HEK293 (cell line): ENCODE results near the gene SLC29A1.

ENCODE experiments used
- CTCF ChIA-PET: fragments of 350-600 bp; formaldehyde crosslinking; extraction: SDS; loops from one replicate; lab custom pipeline; 2021; ENCODE audit warnings: antibody characterized with exemption; lab: Yijun Ruan, JAX
- POLR2A ChIA-PET: fragments of 300-600 bp; formaldehyde crosslinking; extraction: SDS; loops from one replicate; lab custom pipeline; 2020; ENCODE audit warnings: antibody characterized with exemption, inconsistent platforms; lab: Yijun Ruan, JAX
- H3K27ac ChIP-seq: fragments of 200-500 bp; sonication (Bioruptor generic); 2 replicates; pipeline ENCODE4 v1.5.1; 2014; ENCODE audit warnings: low read depth, low read length, control low read depth, inconsistent platforms; ENCODE audit errors: extremely low read depth
- H3K36me3 ChIP-seq, 2 experiments: fragments of 200-500 bp in 1 of 2; sonication (Bioruptor generic) in 1 of 2; 1 replicate in 1 of 2; 2 replicates in 1 of 2; pipeline ENCODE4 v1.5.1; 2014 to 2017; ENCODE audit warnings: inconsistent platforms in 2 of 2, low read length in 2 of 2; ENCODE audit not compliant: control insufficient read depth in 2 of 2, insufficient read depth in 1 of 2
- H3K4me1 ChIP-seq: fragments of 200-500 bp; sonication (Bioruptor generic); 2 replicates; pipeline ENCODE4 v1.5.1; 2014; ENCODE audit warnings: mild to moderate bottlenecking, low read length, inconsistent platforms; ENCODE audit not compliant: control insufficient read depth, insufficient read depth
- H3K4me3 ChIP-seq: 2 replicates; pipeline ENCODE4 v1.5.1; 2011; ENCODE audit warnings: low read depth, mild to moderate bottlenecking, control low read depth, low read length, moderate library complexity
- H3K9me3 ChIP-seq: fragments of 200-500 bp; sonication (Bioruptor generic); 2 replicates; pipeline ENCODE4 v1.5.1; 2014; ENCODE audit warnings: low read depth, low read length, inconsistent platforms; ENCODE audit not compliant: control insufficient read depth, insufficient read depth
- AEBP2 ChIP-seq: fragments of 450-650 bp; formaldehyde crosslinking; IDR thresholded peaks from 2 replicates; pipeline ENCODE4 v1.5.1; 2016; ENCODE audit warnings: missing biosample characterization, missing genetic modification characterization, borderline replicate concordance
- GLIS2 ChIP-seq: fragments of 450-650 bp; formaldehyde crosslinking; IDR thresholded peaks from 2 replicates; pipeline ENCODE4 v1.5.1; 2016; ENCODE audit warnings: missing biosample characterization, missing genetic modification characterization
- INSM2 ChIP-seq: fragments of 450-650 bp; formaldehyde crosslinking; IDR thresholded peaks from 2 replicates; pipeline ENCODE4 v1.5.1; 2016; ENCODE audit warnings: missing biosample characterization, missing genetic modification characterization
- KLF16 ChIP-seq: fragments of 450-650 bp; formaldehyde crosslinking; IDR thresholded peaks from 2 replicates; pipeline ENCODE4 v1.5.1; 2017; ENCODE audit warnings: missing biosample characterization, missing genetic modification characterization
- YY1 ChIP-seq: fragments of 450-650 bp; formaldehyde crosslinking; IDR thresholded peaks from 2 replicates; pipeline ENCODE4 v1.5.1; 2018; ENCODE audit warnings: missing biosample characterization, missing genetic modification characterization
- YY2 ChIP-seq: fragments of 450-650 bp; formaldehyde crosslinking; IDR thresholded peaks from 2 replicates; pipeline ENCODE4 v1.5.1; 2016; ENCODE audit warnings: missing biosample characterization, missing genetic modification characterization
- ZBTB1 ChIP-seq: fragments of 450-650 bp; formaldehyde crosslinking; IDR thresholded peaks from 2 replicates; pipeline ENCODE4 v1.5.1; 2016; ENCODE audit warnings: missing biosample characterization, missing genetic modification characterization
- ZBTB10 ChIP-seq: fragments of 450-650 bp; formaldehyde crosslinking; IDR thresholded peaks from 2 replicates; pipeline ENCODE4 v1.5.1; 2016; ENCODE audit warnings: missing biosample characterization, missing genetic modification characterization
- ZBTB26 ChIP-seq: fragments of 450-650 bp; formaldehyde crosslinking; optimal IDR thresholded peaks from 2 replicates; pipeline ENCODE3; 2016; ENCODE audit warnings: missing biosample characterization, mild to moderate bottlenecking, missing genetic modification characterization
- ZBTB6 ChIP-seq: fragments of 450-650 bp; formaldehyde crosslinking; IDR thresholded peaks from 2 replicates; pipeline ENCODE4 v1.5.1; 2017; ENCODE audit warnings: missing biosample characterization, missing genetic modification characterization
- ZFHX2 ChIP-seq: fragments of 450-650 bp; formaldehyde crosslinking; conservative IDR thresholded peaks from 2 replicates; pipeline ENCODE4 v1.5.1; 2016; ENCODE audit warnings: missing biosample characterization, missing genetic modification characterization
- ZIC2 ChIP-seq: fragments of 450-650 bp; formaldehyde crosslinking; IDR thresholded peaks from 2 replicates; pipeline ENCODE4 v1.5.1; 2016; ENCODE audit warnings: missing biosample characterization, missing genetic modification characterization
- ZNF138 ChIP-seq: fragments of 450-650 bp; formaldehyde crosslinking; IDR thresholded peaks from 2 replicates; pipeline ENCODE4 v1.5.1; 2016; ENCODE audit warnings: missing biosample characterization, missing genetic modification characterization, borderline replicate concordance
- ZNF473 ChIP-seq: fragments of 450-650 bp; formaldehyde crosslinking; IDR thresholded peaks from 2 replicates; pipeline ENCODE4 v1.5.1; 2017; ENCODE audit warnings: missing biosample characterization, missing genetic modification characterization
- ZNF555 ChIP-seq: fragments of 450-650 bp; formaldehyde crosslinking; conservative IDR thresholded peaks from 2 replicates; pipeline ENCODE4 v1.5.1; 2017; ENCODE audit warnings: missing biosample characterization, mild to moderate bottlenecking, missing genetic modification characterization, inconsistent platforms
- ZNF561 ChIP-seq: fragments of 450-650 bp; IDR thresholded peaks from 2 replicates; pipeline ENCODE4 v1.5.1; 2018; ENCODE audit warnings: missing biosample characterization, missing genetic modification characterization, borderline replicate concordance
- ZNF585B ChIP-seq: fragments of 450-650 bp; formaldehyde crosslinking; IDR thresholded peaks from 2 replicates; pipeline ENCODE4 v1.5.1; 2016; ENCODE audit warnings: missing biosample characterization, missing genetic modification characterization
- ZNF664 ChIP-seq: fragments of 450-650 bp; formaldehyde crosslinking; IDR thresholded peaks from 2 replicates; pipeline ENCODE4 v1.5.1; 2016; ENCODE audit warnings: missing biosample characterization, missing genetic modification characterization
- TF ChIP-seq, protein P1 (sequence below): fragments of 450-650 bp; formaldehyde crosslinking; IDR thresholded peaks from 2 replicates; pipeline ENCODE4 v1.5.1; 2016; ENCODE audit warnings: missing biosample characterization, missing genetic modification characterization

The SLC29A1 gene

GRCh38 chr6:44246663-44247337 is 23.4 kb downstream of the SLC29A1 start, which contains the start of gene HSP90AB1 (continued):
- TF ChIP-seq, protein P1, sequence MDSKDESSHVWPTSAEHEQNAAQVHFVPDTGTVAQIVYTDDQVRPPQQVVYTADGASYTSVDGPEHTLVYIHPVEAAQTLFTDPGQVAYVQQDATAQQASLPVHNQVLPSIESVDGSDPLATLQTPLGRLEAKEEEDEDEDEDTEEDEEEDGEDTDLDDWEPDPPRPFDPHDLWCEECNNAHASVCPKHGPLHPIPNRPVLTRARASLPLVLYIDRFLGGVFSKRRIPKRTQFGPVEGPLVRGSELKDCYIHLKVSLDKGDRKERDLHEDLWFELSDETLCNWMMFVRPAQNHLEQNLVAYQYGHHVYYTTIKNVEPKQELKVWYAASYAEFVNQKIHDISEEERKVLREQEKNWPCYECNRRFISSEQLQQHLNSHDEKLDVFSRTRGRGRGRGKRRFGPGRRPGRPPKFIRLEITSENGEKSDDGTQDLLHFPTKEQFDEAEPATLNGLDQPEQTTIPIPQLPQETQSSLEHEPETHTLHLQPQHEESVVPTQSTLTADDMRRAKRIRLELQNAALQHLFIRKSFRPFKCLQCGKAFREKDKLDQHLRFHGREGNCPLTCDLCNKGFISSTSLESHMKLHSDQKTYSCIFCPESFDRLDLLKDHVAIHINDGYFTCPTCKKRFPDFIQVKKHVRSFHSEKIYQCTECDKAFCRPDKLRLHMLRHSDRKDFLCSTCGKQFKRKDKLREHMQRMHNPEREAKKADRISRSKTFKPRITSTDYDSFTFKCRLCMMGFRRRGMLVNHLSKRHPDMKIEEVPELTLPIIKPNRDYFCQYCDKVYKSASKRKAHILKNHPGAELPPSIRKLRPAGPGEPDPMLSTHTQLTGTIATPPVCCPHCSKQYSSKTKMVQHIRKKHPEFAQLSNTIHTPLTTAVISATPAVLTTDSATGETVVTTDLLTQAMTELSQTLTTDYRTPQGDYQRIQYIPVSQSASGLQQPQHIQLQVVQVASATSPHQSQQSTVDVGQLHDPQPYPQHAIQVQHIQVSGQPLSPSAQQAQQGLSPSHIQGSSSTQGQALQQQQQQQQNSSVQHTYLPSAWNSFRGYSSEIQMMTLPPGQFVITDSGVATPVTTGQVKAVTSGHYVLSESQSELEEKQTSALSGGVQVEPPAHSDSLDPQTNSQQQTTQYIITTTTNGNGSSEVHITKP, result no peak; the same call in 1 of the 2 replicates
- peak; percentile 49; the same call in 1 of the 2 replicates for TF ChIP-seq ZIC2 (tag by site-specific recombination)

- CTCF ChIA-PET, result interaction anchor here (0.7 to 5.6 kb wide), 9 partner anchors 9 to 151 kb away, joined by 3 to 70 read pairs (median 5); partner anchors contain the start of gene SLC35B2
- POLR2A ChIA-PET, result interaction anchor here (0.7 to 5.1 kb wide), 40 partner anchors 8 to 1188 kb away, joined by 3 to 131 read pairs (median 6); partner anchors contain the start of genes AARS2, CDC5L, GTPBP2 and KLC4
- Histone ChIP-seq H3K9me3 (no peaks in the 10 kb centered on the region), H3K27ac (peak overlapping the region; percentile 71), H3K4me1 (no peaks in the 10 kb centered on the region), H3K36me3 (peaks cover 27 to 51% of the 10 kb centered on the region in 2 experiments), H3K4me3 (peak overlapping the region; percentile 66)
- TF ChIP-seq INSM2 (tag by site-specific recombination), result 0 out of 2 replicates have a peak, but pooled peaks have one; percentile 3
- peak; percentile 82 for TF ChIP-seq YY2
- no peak for TF ChIP-seq ZBTB1 (tag by site-specific recombination)
- no peak for TF ChIP-seq ZNF473 (tag by site-specific recombination)
- TF ChIP-seq ZBTB6 (tag by site-specific recombination), result 0 out of 2 replicates have a peak, but pooled peaks have one; percentile 16
- TF ChIP-seq AEBP2 (tag by site-specific recombination), result no peak
- 0 out of 2 replicates have a peak, but pooled peaks have one; percentile 6 for TF ChIP-seq KLF16
- no peak for TF ChIP-seq ZNF555
- TF ChIP-seq ZNF585B (tag by site-specific recombination), result no peak
- peak; percentile 46 for TF ChIP-seq ZBTB26 (tag by site-specific recombination)
- peak; percentile 43; the same call in 1 of the 2 replicates for TF ChIP-seq YY1
- TF ChIP-seq ZNF561, result no peak
- TF ChIP-seq ZBTB10 (tag by site-specific recombination), result no peak; the same call in 1 of the 2 replicates
- TF ChIP-seq ZNF664, result no peak
- TF ChIP-seq ZNF138, result no peak
- peak; percentile 55; the same call in 1 of the 2 replicates for TF ChIP-seq GLIS2 (tag by site-specific recombination)
- peak; percentile 48 for TF ChIP-seq ZFHX2 (tag by site-specific recombination)
Measured at GRCh38 chr6:44247338-44248302, 24.2 kb downstream of the SLC29A1 start.
